Psoas muscle (tissue), 8 donors: ENCODE results near the gene EEPD1. TPM values are rescaled to one million over a fixed set of nuclear protein-coding genes. Genes with fewer than 3 reads are reported as not detected.

Source experiments
- ATAC-seq, 4 donors: fragments of 200-7000 bp; cut with Tn5 transposase; one replicate each; pipeline ENCODE4 v1.9.1; 2020; ENCODE audit warnings: moderate library complexity in 3 of 4, mild to moderate bottlenecking in 2 of 4
- DNase-seq, 2 donors: peaks; one replicate each; pipeline ENCODE4 v3.0.0-alpha.2; 2020
- H3K27ac ChIP-seq: fragments of 200-600 bp; one replicate; pipeline ENCODE4 v1.8.0; 2022
- H3K27me3 ChIP-seq, 3 donors: fragments of 200-600 bp in 1 of 3; one replicate each; pipeline versions ENCODE4 v1.6.1 to v1.8.0; 2013 to 2022; ENCODE audit warnings: low read length in 2 of 3, mild to moderate bottlenecking in 2 of 3, moderate library complexity in 1 of 3; ENCODE audit not compliant: insufficient read depth in 3 of 3
- H3K36me3 ChIP-seq, 2 donors: fragments of 200-600 bp in 1 of 2; one replicate each; pipeline versions ENCODE4 v1.6.1 to v1.8.0; 2013 to 2022; ENCODE audit warnings: low read depth in 1 of 2, mild to moderate bottlenecking in 1 of 2, moderate library complexity in 1 of 2; ENCODE audit not compliant: insufficient read depth in 1 of 2
- H3K4me1 ChIP-seq: fragments of 200-600 bp; one replicate; pipeline ENCODE4 v1.8.0; 2022
- H3K4me3 ChIP-seq: fragments of 200-600 bp; one replicate; pipeline ENCODE4 v1.8.0; 2022; ENCODE audit warnings: mild to moderate bottlenecking
- H3K9me3 ChIP-seq: fragments of 200-600 bp; one replicate; pipeline ENCODE4 v1.8.0; 2022
- CTCF ChIP-seq: fragments of 200-600 bp; IDR thresholded peaks from one replicate; pipeline ENCODE4 v1.8.0; 2022; ENCODE audit warnings: antibody characterized with exemption
- WGBS, 3 donors: extraction: QIAGEN DNeasy Blood & Tissue Kit; methylation state at CpG; one replicate each; pipeline versions ENCODE4 v1.1.6 to v1.1.7; 2013; 5-methylcytosine and 5-hydroxymethylcytosine counted together
- intact Hi-C, 2 donors: fragments of 100-400 bp; cut with DNase I; formaldehyde crosslinking; loops; one replicate each; pipeline versions ENCODE4 v1.11.0 to v1.14.2; 2022
- polyA plus RNA-seq, 3 donors: library from polyadenylated mRNA; stranded (reverse); fragments of 200-250 nt; gene quantifications; one replicate each; pipeline ENCODE4 v1.2.3, GENCODE V29; 2013
- total RNA-seq, 4 donors: library from RNA; stranded (reverse); fragmentation: NEBNext Ultra II Directional in 2 of 4; extraction: Animal tissue kit (Norgen Biotek cat#: 25700) in 2 of 4; gene quantifications; one replicate each; pipeline versions ENCODE4 v1.2.1 to v1.2.4, GENCODE V29; 2021 to 2023
- donor health status: healthy with polysubstance abuse.
- donor health status: DM: no; HTN: no; CAD: no; lungs with moderate emphysema.
- donor health status: Bipolar disorder and iron deficiency.
- donor health status: healthy.
- donor health status: DM: yes; HTN: yes; CAD: no.
- donor health status: DM: no; HTN: no; CAD: no.
- donor health status: DM: no; HTN: no; CAD: no.
- donor health status: DM: yes; HTN: yes; CAD: no.

Gene EEPD1
- total and polyA plus RNA-seq, 7 donors, result 7.3 to 61.2 (median 45.5) TPM

GRCh38 chr7:36227223-36227622 is 74.2 kb downstream of the EEPD1 start:
- 9 to 16% (median 13%) methylated on average over 5 of the region's 5 CpGs for WGBS, 3 donors
- Histone ChIP-seq H3K9me3 (no peaks in the 10 kb centered on the region), H3K36me3 (no peaks in the 10 kb centered on the region), H3K27ac (peak overlapping the region; percentile 53), H3K4me1 (peaks cover 51% of the 10 kb centered on the region), H3K27me3 (no peaks in the 10 kb centered on the region), H3K4me3 (no peak overlapping the region)
- ATAC-seq, result peak; percentile 74 to 86 (median 80)
- DNase-seq, result peak; percentile 53 to 71
- TF ChIP-seq CTCF, result no peak
- intact Hi-C loops, result no loop called here

- intact Hi-C loops, result no loop called here
- DNase-seq (no peak), ATAC-seq (peak in 1 of 4 donors; percentile 26)
- 55 to 79% (median 60%) methylated on average over 4 of the region's 4 CpGs for WGBS, 3 donors
- H3K4me1 ChIP-seq, result peaks cover 59% of the 10 kb centered on the region
- H3K27me3 ChIP-seq, result no peaks in the 10 kb centered on the region
- no peaks in the 10 kb centered on the region for H3K9me3 ChIP-seq
- no peak overlapping the region for H3K4me3 ChIP-seq
- no peaks in the 10 kb centered on the region for H3K36me3 ChIP-seq
- H3K27ac ChIP-seq, result peak overlapping the region; percentile 53
- no peak for TF ChIP-seq CTCF
These were observed 75.0 kb downstream of the EEPD1 start for GRCh38 chr7:36228039-36228438.

- Histone ChIP-seq H3K4me3 (no peak overlapping the region), H3K36me3 (no peaks in the 10 kb centered on the region), H3K9me3 (no peaks in the 10 kb centered on the region), H3K27ac (peak overlapping the region; percentile 54), H3K4me1 (peaks cover 46% of the 10 kb centered on the region), H3K27me3 (no peaks in the 10 kb centered on the region)
- WGBS, 3 donors, result 40 to 67% (median 46%) methylated on average over 6 of the region's 6 CpGs
- DNase-seq, result no peak
- ATAC-seq, result no peak
- TF ChIP-seq CTCF, result no peak
- intact Hi-C loops, result no loop called here
These were observed 78.4 kb downstream of the EEPD1 start for GRCh38 chr7:36231406-36231805.

- no peaks in the 10 kb centered on the region for H3K9me3 ChIP-seq
- 61 to 74% (median 63%) methylated on average over 1 of the region's 1 CpG for WGBS, 3 donors
- H3K27me3 ChIP-seq, result no peaks in the 10 kb centered on the region
- H3K4me3 ChIP-seq, result no peak overlapping the region
- H3K27ac ChIP-seq, result peak overlapping the region; percentile 54
- intact Hi-C loops, result no loop called here
- DNase-seq (no peak), ATAC-seq (no peak)
- H3K4me1 ChIP-seq, result peaks cover 34% of the 10 kb centered on the region
- no peak for TF ChIP-seq CTCF
- H3K36me3 ChIP-seq, result no peaks in the 10 kb centered on the region
These were observed 79.5 kb downstream of the EEPD1 start for GRCh38 chr7:36232555-36232954.

GRCh38 chr7:36232971-36233550 is 80.0 kb downstream of the EEPD1 start:
- no peak for TF ChIP-seq CTCF
- ATAC-seq (peak in 2 of 4 donors; percentile 7 to 43), DNase-seq (no peak)
- Histone ChIP-seq H3K27ac (peak overlapping the region; percentile 54), H3K9me3 (no peaks in the 10 kb centered on the region), H3K4me3 (no peak overlapping the region), H3K27me3 (no peaks in the 10 kb centered on the region), H3K36me3 (no peaks in the 10 kb centered on the region), H3K4me1 (peaks cover 36% of the 10 kb centered on the region)
- 39 to 57% (median 40%) methylated on average over 3 of the region's 3 CpGs for WGBS, 3 donors
- intact Hi-C loops, result no loop called here
